Measurements from ENCODE around the gene HNRNPC.
A peak's percentile ranks its signal among the peaks of the same experiment; 100 is the strongest.
"Not testable (repeated sequence)": the region's sequence is repeated elsewhere in the genome, so short reads cannot be mapped to it uniquely, and the experiment has no call there.

HNRNPC gene

GRCh38 chr14:21168055-21168454 lies 101.2 kb downstream of the HNRNPC start:
- no peak for DNase-seq
- no peak overlapping the region for H2AFZ ChIP-seq (ENCODE audit: low read depth, low read length)
- no peak overlapping the region for H3K4me2 ChIP-seq (ENCODE audit: insufficient read depth, low read length)
- no peaks in the 10 kb centered on the region for H4K20me1 ChIP-seq (ENCODE audit: insufficient read depth, low read length)
- no peaks in the 10 kb centered on the region for H3K9me3 ChIP-seq (ENCODE audit: insufficient read depth, low read length, severe bottlenecking)
- no peaks in the 10 kb centered on the region for H3K4me1 ChIP-seq (ENCODE audit: insufficient read depth, low read length)
- H3K9ac ChIP-seq (ENCODE audit: low read depth, low read length): no peak overlapping the region
- H3K27ac ChIP-seq (ENCODE audit: low read length): no peak overlapping the region
- H3K79me2 ChIP-seq (ENCODE audit: insufficient read depth, low read length): no peaks in the 10 kb centered on the region
- no peak overlapping the region for H3K4me3 ChIP-seq (ENCODE audit: low read depth in 1 of 2, low read length in 2 of 2)
- ATAC-seq (ENCODE audit: insufficient read depth, low read depth): no peak
- TF ChIP-seq, protein P1, sequence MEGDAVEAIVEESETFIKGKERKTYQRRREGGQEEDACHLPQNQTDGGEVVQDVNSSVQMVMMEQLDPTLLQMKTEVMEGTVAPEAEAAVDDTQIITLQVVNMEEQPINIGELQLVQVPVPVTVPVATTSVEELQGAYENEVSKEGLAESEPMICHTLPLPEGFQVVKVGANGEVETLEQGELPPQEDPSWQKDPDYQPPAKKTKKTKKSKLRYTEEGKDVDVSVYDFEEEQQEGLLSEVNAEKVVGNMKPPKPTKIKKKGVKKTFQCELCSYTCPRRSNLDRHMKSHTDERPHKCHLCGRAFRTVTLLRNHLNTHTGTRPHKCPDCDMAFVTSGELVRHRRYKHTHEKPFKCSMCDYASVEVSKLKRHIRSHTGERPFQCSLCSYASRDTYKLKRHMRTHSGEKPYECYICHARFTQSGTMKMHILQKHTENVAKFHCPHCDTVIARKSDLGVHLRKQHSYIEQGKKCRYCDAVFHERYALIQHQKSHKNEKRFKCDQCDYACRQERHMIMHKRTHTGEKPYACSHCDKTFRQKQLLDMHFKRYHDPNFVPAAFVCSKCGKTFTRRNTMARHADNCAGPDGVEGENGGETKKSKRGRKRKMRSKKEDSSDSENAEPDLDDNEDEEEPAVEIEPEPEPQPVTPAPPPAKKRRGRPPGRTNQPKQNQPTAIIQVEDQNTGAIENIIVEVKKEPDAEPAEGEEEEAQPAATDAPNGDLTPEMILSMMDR (IDR thresholded peaks at IDR 0.05; ENCODE audit: borderline replicate concordance, extremely low read depth, low read length, poor library complexity, severe bottlenecking): no peak
- TF ChIP-seq EZH2 (IDR thresholded peaks at IDR 0.05; ENCODE audit: borderline replicate concordance, low read depth, low read length, severe bottlenecking): no peak
- H3K27me3 ChIP-seq (ENCODE audit: insufficient read depth, low read length, poor library complexity): peaks cover 8% of the 10 kb centered on the region
- H3K36me3 ChIP-seq (ENCODE audit: insufficient read depth, low read length): no peaks in the 10 kb centered on the region

DNA sequence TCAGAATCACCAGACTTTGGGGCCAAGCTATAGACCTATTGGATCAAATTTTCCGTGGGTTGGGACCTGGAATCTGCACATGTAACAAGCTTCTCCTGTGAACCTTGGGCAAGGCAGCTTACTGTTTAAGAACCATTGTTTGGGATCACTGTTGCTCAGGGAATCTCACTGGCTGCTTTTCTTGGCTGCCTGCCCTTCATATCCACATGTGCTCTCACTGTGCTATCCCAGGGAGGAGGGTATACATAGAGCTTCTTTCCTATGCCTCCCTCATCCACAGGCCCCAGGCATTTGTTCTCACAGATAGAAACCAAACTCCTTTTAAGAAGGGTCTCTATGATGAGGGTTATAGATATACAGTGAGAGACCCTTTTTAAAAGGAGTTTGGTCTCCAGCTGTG lies 103.6 kb downstream of the HNRNPC start:
- DNase-seq; ATAC-seq (ENCODE audit: insufficient read depth, low read depth); H3K36me3 ChIP-seq (ENCODE audit: insufficient read depth, low read length); H3K79me2 ChIP-seq (ENCODE audit: insufficient read depth, low read length); H3K9me3 ChIP-seq (ENCODE audit: insufficient read depth, low read length, severe bottlenecking); H3K4me1 ChIP-seq (ENCODE audit: insufficient read depth, low read length); H3K4me3 ChIP-seq (ENCODE audit: low read depth in 1 of 2, low read length in 2 of 2); H4K20me1 ChIP-seq (ENCODE audit: insufficient read depth, low read length); H2AFZ ChIP-seq (ENCODE audit: low read depth, low read length); H3K4me2 ChIP-seq (ENCODE audit: insufficient read depth, low read length); H3K9ac ChIP-seq (ENCODE audit: low read depth, low read length); H3K27me3 ChIP-seq (ENCODE audit: insufficient read depth, low read length, poor library complexity); H3K27ac ChIP-seq (ENCODE audit: low read length): not testable (repeated sequence)

- not testable (repeated sequence) for H3K27me3 ChIP-seq (ENCODE audit: insufficient read depth, low read length, poor library complexity); H2AFZ ChIP-seq (ENCODE audit: low read depth, low read length); DNase-seq; H3K79me2 ChIP-seq (ENCODE audit: insufficient read depth, low read length); H3K4me3 ChIP-seq (ENCODE audit: low read depth in 1 of 2, low read length in 2 of 2); H3K9me3 ChIP-seq (ENCODE audit: insufficient read depth, low read length, severe bottlenecking); H3K27ac ChIP-seq (ENCODE audit: low read length); H4K20me1 ChIP-seq (ENCODE audit: insufficient read depth, low read length); H3K4me1 ChIP-seq (ENCODE audit: insufficient read depth, low read length); H3K4me2 ChIP-seq (ENCODE audit: insufficient read depth, low read length); H3K9ac ChIP-seq (ENCODE audit: low read depth, low read length); H3K36me3 ChIP-seq (ENCODE audit: insufficient read depth, low read length)
- peak; percentile 37; the same call in 1 of the 3 replicates for ATAC-seq (ENCODE audit: insufficient read depth, low read depth)
Measured at GRCh38 chr14:21165002-21165605, 104.1 kb downstream of the HNRNPC start.

DNA sequence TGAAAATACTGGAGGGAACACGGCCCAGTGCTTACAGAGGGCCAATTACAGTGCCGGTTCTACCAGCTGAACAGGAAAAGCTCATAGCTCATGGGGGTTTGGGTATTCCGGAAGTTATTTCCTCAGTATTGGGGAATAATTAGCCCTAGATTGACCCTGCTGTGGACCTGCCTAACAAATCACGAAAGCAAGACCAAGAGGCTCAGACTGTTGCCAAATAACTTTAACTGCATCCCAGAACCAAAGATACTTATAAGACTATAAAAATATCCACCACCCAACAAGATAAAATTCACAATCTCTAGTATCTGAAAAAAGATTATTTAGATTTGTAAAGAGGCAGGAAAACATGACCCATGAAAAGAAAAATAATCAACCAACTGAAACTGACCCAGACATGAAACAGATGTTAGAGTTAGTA lies 105.4 kb downstream of the HNRNPC start:
- H3K4me1 ChIP-seq (ENCODE audit: insufficient read depth, low read length): no peaks in the 10 kb centered on the region
- no peak overlapping the region for H2AFZ ChIP-seq (ENCODE audit: low read depth, low read length)
- TF ChIP-seq, protein P1 (IDR thresholded peaks at IDR 0.05; ENCODE audit: borderline replicate concordance, extremely low read depth, low read length, poor library complexity, severe bottlenecking): no peak
- no peak overlapping the region for H3K4me3 ChIP-seq (ENCODE audit: low read depth in 1 of 2, low read length in 2 of 2)
- H3K27ac ChIP-seq (ENCODE audit: low read length): no peak overlapping the region
- H4K20me1 ChIP-seq (ENCODE audit: insufficient read depth, low read length): no peaks in the 10 kb centered on the region; the same call in 1 of the 2 replicates
- no peaks in the 10 kb centered on the region for H3K79me2 ChIP-seq (ENCODE audit: insufficient read depth, low read length)
- no peaks in the 10 kb centered on the region for H3K36me3 ChIP-seq (ENCODE audit: insufficient read depth, low read length)
- no peak overlapping the region for H3K4me2 ChIP-seq (ENCODE audit: insufficient read depth, low read length)
- DNase-seq: no peak
- H3K9ac ChIP-seq (ENCODE audit: low read depth, low read length): no peak overlapping the region
- no peak for ATAC-seq (ENCODE audit: insufficient read depth, low read depth)
- H3K9me3 ChIP-seq (ENCODE audit: insufficient read depth, low read length, severe bottlenecking): no peaks in the 10 kb centered on the region
- peaks cover 7% of the 10 kb centered on the region for H3K27me3 ChIP-seq (ENCODE audit: insufficient read depth, low read length, poor library complexity)

Measured in DND-41 (cell line).